Measurements from ENCODE around the gene SND1.

- TF ChIP-seq POLR2A (IDR thresholded peaks at IDR 0.05) (no peak), CTCF (IDR thresholded peaks at IDR 0.05) (no peak)
These were observed 74.5 kb downstream of the SND1 start for GRCh38 chr7:127726476-127726875.

Data from right lobe of liver (tissue), 4 donors.